HG03565 (cell line): Measurements from ENCODE around the gene TBATA.

Experiments used
- ATAC-seq: cut with Tn5 transposase; IDR thresholded peaks from one replicate; pipeline ENCODE4 v1.9.1; 2021; ENCODE audit warnings: mild to moderate bottlenecking, moderate library complexity; ENCODE audit not compliant: unreplicated experiment

Gene TBATA

GRCh38 chr10:70763567-70763966, 21.6 kb downstream of the TBATA start:
- ATAC-seq = no peak

DNA sequence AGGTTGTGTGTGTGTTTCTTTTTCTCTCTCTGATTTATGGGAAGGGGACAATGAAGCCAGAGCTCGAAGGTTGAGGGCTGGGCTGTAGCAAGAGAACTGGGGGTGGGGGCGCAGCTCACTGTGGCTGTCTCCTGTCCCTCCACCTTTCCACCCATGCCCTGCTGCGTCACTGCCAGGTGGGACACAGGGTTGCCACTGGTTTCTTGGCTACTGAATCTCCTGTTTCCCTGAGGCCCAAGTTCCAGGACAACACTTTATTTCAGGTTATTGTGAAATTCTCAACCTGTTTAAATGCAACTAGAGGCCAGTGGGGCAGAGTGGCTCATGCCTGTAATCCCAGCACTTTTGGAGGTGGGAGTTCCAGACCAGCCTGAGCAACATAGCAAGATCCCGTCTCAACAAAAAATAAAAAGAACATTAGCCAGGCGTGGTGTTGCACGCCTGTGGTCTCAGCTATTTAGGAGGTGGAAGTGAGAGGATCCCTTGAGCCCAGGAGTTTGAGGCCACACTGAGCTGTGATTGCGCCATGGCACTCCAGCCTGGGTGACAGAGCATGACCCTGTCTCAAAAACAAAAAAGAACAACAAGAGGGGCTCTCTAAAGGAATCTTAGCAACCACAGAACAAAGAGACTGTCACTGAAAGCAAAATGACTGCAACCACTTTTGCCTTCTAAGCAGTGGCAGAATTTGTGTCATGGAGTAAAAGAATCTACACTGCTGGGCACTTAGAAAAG, 22.6 kb downstream of the TBATA start:
- ATAC-seq = no peak

- no peak for ATAC-seq
These were observed 23.3 kb downstream of the TBATA start for GRCh38 chr10:70761727-70762350.

DNA sequence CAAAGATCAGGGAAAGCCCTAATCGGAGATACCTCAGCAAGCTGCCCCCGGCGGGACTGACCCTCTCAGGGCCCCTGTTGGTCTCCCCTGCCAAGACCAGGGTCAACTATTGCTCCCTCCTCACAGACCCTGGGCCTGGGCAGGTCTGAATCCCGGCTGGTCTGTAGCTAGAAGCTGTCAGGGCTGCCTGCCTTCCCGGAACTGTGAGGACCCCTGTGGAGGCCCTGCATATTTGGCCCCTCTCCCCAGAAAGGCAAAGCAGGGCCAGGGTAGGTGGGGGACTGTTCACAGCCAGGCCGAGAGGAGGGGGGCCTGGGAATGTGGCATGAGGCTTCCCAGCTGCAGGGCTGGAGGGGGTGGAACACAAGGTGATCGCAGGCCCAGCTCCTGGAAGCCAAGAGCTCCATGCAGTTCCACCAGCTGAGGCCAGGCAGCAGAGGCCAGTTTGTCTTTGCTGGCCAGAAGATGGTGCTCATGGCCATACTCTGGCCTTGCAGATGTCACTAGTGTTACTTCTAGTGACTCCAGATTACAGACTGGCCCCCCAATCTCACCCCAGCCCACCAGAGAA, 24.1 kb downstream of the TBATA start:
- ATAC-seq = no peak

DNA sequence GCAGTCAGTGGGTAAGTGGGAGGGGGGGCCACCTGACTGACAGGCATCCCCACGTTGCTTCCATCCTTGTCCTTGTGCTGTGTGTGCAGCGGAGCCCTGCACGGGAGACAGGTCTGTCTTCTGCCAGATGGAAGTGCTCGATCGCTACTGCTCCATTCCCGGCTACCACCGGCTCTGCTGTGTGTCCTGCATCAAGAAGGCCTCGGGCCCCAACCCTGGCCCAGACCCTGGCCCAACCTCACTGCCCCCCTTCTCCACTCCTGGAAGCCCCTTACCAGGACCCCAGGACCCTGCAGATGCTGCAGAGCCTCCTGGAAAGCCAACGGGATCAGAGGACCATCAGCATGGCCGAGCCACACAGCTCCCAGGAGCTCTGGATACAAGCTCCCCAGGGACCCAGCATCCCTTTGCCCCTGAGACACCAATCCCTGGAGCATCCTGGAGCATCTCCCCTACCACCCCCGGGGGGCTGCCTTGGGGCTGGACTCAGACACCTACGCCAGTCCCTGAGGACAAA, 24.8 kb downstream of the TBATA start:
- ATAC-seq = no peak

GRCh38 chr10:70759781-70760180, 25.4 kb downstream of the TBATA start:
- no peak for ATAC-seq

DNA sequence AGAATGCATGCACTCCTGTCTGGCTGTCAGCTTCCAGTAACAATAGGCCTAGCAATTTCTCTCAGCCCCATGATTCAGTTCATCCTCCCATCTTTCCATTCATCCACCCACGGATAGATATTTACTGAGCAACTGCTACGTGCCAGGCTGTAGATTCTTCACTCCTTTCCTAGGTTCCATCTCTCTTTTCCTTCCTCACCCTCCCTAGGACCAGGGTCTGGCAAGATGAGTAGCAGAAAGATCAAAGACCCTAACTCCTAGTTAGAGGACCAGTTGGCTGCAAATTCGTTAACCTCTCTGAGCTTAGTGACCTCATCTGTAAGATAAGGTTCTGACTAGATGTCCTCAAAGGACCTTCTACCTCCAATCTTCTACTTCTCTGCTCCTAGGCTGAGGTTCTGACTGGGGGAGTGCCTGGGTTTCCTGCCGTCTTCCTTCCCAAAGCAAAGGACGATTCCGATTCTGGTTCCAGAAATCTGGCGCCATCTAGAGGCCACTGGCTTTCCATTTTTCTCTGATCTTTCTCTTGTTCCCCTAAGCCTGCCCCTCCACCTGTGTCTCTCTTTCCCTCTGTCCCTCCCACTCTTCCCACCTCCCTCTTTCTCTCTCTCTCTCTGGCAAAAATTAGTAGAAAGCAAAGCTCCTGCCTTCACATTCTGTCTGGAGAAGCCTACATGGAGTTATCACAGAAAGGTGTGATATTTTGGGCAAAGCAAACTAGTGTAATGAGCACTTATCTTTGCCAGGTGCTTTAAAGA, 26.2 kb downstream of the TBATA start:
- ATAC-seq = no peak

DNA sequence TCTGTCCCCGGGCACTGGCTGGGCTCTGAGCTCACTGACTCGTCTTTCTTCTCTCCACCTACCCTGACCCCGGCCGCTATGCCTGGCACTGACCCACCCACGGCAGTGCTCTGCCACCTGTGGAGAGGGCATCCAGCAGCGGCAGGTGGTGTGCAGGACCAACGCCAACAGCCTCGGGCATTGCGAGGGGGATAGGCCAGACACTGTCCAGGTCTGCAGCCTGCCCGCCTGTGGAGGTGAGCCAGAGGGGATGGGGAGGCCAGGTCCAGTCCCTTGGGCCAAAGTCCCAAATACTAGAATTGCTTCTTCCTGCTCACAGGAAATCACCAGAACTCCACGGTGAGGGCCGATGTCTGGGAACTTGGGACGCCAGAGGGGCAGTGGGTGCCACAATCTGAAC, 27.3 kb downstream of the TBATA start:
- ATAC-seq = no peak

DNA sequence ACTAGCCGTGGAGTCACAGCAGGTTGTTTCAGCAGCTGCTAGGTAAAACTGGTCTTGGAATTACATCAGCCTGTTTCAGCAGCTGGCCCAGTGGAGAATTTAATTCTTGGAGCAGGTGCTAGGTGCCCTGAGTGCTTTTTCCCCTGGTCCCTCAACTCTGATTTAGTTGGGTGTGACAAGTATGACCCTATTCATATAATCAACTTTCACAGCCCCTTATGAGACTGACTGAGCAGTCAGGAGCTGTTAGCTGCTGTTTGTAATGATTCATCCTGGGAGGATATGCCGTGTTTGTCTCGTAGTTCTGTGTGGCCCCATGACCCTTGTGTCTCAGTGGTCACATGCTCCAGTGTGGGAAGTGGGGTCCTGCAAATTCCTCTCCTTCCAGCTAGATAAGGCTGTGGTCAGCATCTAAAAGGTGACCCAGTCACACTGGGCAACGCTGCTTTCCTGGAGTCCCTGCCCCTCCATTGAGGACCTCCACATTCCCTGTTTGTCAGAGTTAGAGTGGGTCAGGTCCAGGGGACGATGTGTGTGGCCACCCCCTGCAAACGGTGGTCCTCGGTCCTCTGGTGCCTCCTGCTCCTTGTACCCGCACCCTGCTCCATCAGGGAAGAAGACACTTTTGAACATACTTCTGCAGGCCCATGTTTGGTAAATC, 28.3 kb downstream of the TBATA start:
- ATAC-seq = no peak

- no peak for ATAC-seq
These were observed 31.1 kb downstream of the TBATA start for GRCh38 chr10:70753841-70754621.

DNA sequence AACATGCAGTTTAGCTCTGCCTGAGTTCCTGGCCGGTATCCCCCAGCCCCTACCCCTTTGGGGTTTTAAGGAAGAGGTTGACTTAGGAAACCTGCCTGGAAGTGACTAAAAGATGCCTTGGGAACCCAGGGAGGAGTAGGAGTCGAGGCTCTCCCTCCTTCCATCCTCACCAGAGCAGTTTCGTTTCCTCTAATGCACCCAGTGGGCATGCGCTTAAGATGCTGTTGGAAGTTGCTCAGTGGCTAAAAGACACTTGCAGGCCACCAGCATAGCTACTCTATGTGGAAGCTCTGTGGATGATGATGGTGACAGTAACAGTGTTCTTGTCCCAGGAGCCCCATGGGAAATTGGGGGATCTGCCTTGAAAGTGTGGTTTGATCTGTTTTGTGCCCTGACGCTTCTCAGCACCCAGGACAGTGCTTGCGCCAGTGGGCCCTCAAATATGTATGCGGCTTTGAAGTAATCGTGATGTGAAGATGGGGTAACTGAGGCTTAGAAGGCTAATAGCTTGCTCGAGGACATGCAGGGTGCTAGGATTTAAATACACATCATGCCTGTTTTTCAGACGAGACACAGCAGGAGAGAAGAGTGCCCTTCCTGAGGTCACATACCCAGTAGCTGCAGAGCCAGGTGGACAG, 32.0 kb downstream of the TBATA start:
- ATAC-seq = no peak

- ATAC-seq = no peak
These were observed 32.6 kb downstream of the TBATA start for GRCh38 chr10:70752571-70752970.

- no peak for ATAC-seq
These were observed 33.2 kb downstream of the TBATA start for GRCh38 chr10:70751991-70752390.

- ATAC-seq = no peak
These were observed 33.8 kb downstream of the TBATA start for GRCh38 chr10:70751356-70751755.

DNA sequence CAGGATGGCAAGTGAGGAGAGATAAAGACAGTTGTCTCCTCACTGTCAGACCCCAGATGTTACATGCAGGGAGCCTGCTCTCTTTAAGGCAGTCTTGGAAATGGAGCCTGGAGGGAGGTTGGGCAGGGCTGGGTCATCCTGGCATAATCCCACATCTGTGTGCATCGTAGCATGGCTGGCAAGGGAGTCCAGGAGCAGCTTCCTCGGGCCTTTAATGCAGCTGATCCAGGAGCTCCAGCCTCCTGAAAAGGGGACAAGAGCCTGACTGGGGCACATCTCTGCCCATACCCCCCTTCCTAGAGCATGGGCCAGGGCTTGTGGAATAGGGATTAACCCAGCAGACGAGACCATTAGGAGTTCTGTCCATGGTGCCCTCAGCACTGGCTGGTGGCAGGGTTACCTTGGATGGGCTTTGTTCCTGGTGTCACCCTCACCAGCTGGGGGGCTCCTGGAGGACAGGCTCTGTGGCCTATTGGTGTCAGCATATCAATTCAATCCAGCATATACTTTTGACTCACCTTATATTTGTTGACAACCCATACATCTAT, 34.9 kb downstream of the TBATA start:
- no peak for ATAC-seq

DNA sequence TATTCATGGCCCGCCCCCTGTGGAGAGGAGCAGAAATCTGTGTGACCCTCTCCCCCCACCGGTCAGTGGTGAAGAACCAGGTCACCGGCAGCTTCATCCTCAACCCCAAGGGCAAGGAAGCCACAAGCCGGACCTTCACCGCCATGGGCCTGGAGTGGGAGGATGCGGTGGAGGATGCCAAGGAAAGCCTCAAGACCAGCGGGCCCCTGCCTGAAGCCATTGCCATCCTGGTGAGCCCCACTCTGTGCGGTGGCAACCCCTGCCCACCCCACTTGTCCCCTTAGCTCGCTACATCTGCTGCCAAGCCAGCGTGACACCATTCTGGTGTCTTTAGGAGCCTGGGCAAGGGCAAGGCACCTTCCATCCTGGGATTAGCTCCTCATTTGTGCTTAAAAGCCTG, 35.4 kb downstream of the TBATA start:
- no peak for ATAC-seq

GRCh38 chr10:70748801-70749573, 36.2 kb downstream of the TBATA start:
- no peak for ATAC-seq

DNA sequence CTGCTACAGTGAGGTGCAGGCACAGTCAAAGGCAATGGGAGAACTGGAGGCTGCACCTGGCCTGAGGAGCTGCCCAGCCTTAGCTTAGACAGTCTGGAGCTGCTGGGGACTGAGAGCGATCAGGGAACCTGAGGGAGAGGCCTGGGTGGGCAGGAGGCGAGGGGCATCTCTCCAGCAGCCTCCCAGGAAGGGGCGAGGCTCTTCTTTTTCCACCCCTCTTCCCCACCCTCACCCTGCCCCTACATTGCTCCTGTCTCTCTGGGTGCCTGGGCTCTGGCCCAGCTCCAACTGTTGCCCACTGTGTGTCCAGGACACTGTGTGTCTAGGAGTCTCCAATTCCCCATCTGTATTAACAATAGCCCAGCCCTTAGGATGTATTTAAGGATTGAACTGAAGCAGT, 36.9 kb downstream of the TBATA start:
- no peak for ATAC-seq
